ENCODE data around the gene ASB9. TPM values are rescaled to one million over a fixed set of nuclear protein-coding genes. Genes with fewer than 3 reads are reported as not detected.
"Not testable (repeated sequence)": the region's sequence is repeated elsewhere in the genome, so short reads cannot be mapped to it uniquely, and the experiment has no call there.

ASB9 gene
- polyA plus RNA-seq, 4 donors: 0.54 to 3.4 (median 1.7) TPM

DNA sequence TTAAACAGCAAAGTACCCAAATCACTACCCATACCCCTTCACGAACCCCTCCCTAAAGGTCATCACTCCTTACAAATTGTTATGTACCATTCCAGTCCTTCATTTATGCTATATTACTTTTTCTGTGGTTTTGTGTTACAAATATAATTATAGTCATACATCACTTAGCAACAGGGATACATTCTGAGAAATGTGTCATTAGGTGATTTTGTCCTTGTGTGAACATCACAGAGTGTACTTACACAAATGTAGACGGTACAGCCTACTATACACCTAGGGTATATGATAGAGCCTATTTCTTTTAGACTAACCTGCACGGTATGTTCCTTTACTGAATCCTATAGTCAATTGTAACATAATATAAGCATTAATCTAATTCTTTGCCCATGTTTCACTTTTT lies 61.9 kb downstream of the ASB9 start:
- FAIRE-seq: no peak
- peaks cover 0 to 3% (median 0%) of the 10 kb centered on the region in 3 donors for H3K27me3 ChIP-seq (ENCODE audit: control insufficient read depth in 3 of 3, insufficient read depth in 3 of 3, low read length in 3 of 3)
- WGBS, 3 donors: 76 to 91% (median 82%) methylated on average over 3 of the region's 3 CpGs

DNA sequence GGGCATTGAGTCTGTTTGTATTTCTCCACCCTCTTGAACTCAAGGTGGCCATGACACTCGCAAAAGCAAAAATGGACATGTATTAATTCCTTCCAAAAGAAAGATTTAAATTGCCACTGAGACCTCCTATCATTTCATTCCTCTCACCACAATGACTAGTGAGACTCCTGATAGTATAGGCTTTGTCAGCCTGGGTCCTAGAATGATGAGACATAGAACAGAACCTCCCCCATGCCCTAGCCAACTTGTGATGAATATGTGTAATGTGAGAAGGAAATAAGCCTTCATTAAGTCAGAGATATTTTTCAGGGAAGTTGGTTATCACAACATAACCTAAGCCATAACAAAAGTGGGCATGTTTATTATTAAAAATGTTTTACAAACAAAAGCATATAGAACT lies 62.5 kb downstream of the ASB9 start:
- FAIRE-seq (no peak), DNase-seq (no peak)
- WGBS, 3 donors: 55 to 88% (median 84%) methylated on average over 1 of the region's 1 CpG
- Histone ChIP-seq H3K36me3 (ENCODE audit: control insufficient read depth in 3 of 3, insufficient read depth in 2 of 3, low read depth in 1 of 3, low read length in 3 of 3) (no peaks in the 10 kb centered on the region), H3K9me3 (ENCODE audit: control insufficient read depth in 2 of 2, insufficient read depth in 1 of 2, low read depth in 1 of 2, low read length in 1 of 2) (no peaks in the 10 kb centered on the region), H3K4me3 (ENCODE audit: low read depth in 1 of 3, low read length in 3 of 3) (no peak overlapping the region), H3K4me1 (ENCODE audit: control insufficient read depth in 3 of 3, insufficient read depth in 2 of 3, low read depth in 1 of 3, low read length in 2 of 3) (no peaks in the 10 kb centered on the region), H3K27ac (ENCODE audit: low read depth in 1 of 3, low read length in 2 of 3) (no peak overlapping the region), H3K27me3 (ENCODE audit: control insufficient read depth in 3 of 3, insufficient read depth in 3 of 3, low read length in 3 of 3) (peaks cover 0 to 3% (median 0%) of the 10 kb centered on the region in 3 donors)

More for the DNA sequence above, 61.9 kb downstream of the ASB9 start:
- no peaks in the 10 kb centered on the region for H3K9me3 ChIP-seq (ENCODE audit: control insufficient read depth in 2 of 2, insufficient read depth in 1 of 2, low read depth in 1 of 2, low read length in 1 of 2)
- no peak overlapping the region for H3K27ac ChIP-seq (ENCODE audit: low read depth in 1 of 3, low read length in 2 of 3)
- H3K4me3 ChIP-seq (ENCODE audit: low read depth in 1 of 3, low read length in 3 of 3): no peak overlapping the region
- no peak for DNase-seq
- no peaks in the 10 kb centered on the region for H3K4me1 ChIP-seq (ENCODE audit: control insufficient read depth in 3 of 3, insufficient read depth in 2 of 3, low read depth in 1 of 3, low read length in 2 of 3)
- no peaks in the 10 kb centered on the region for H3K36me3 ChIP-seq (ENCODE audit: control insufficient read depth in 3 of 3, insufficient read depth in 2 of 3, low read depth in 1 of 3, low read length in 3 of 3)

DNA sequence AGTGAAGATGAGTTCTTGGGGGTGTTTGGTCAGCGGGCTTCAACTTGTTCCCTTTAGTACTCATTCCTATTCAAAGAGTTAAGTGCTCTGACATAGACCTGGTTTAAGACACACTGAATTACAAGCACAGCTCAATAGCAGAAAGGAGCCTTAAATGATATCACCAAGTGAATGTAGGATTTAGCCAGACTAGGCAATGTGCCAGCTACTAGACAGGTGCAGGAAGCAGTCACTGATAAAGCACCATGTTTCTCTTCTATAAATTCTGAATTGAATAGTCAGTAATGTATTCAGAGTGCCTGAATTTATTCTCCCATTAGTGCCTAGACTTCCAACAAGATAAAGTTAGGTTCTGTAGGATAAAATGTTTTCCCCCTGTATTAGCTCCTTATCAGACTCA lies 63.6 kb downstream of the ASB9 start:
- H3K27me3 ChIP-seq (ENCODE audit: control insufficient read depth in 3 of 3, insufficient read depth in 3 of 3, low read length in 3 of 3): peaks cover 0 to 3% (median 0%) of the 10 kb centered on the region in 3 donors
- no peak overlapping the region for H3K27ac ChIP-seq (ENCODE audit: low read depth in 1 of 3, low read length in 2 of 3)
- no peaks in the 10 kb centered on the region for H3K9me3 ChIP-seq (ENCODE audit: control insufficient read depth in 2 of 2, insufficient read depth in 1 of 2, low read depth in 1 of 2, low read length in 1 of 2)
- DNase-seq: peak; percentile 5 to 9
- H3K36me3 ChIP-seq (ENCODE audit: control insufficient read depth in 3 of 3, insufficient read depth in 2 of 3, low read depth in 1 of 3, low read length in 3 of 3): no peaks in the 10 kb centered on the region
- FAIRE-seq: no peak
- H3K4me3 ChIP-seq (ENCODE audit: low read depth in 1 of 3, low read length in 3 of 3): no peak overlapping the region
- WGBS, 3 donors: 59 to 89% (median 63%) methylated on average over 1 of the region's 1 CpG
- H3K4me1 ChIP-seq (ENCODE audit: control insufficient read depth in 3 of 3, insufficient read depth in 2 of 3, low read depth in 1 of 3, low read length in 2 of 3): no peaks in the 10 kb centered on the region

DNA sequence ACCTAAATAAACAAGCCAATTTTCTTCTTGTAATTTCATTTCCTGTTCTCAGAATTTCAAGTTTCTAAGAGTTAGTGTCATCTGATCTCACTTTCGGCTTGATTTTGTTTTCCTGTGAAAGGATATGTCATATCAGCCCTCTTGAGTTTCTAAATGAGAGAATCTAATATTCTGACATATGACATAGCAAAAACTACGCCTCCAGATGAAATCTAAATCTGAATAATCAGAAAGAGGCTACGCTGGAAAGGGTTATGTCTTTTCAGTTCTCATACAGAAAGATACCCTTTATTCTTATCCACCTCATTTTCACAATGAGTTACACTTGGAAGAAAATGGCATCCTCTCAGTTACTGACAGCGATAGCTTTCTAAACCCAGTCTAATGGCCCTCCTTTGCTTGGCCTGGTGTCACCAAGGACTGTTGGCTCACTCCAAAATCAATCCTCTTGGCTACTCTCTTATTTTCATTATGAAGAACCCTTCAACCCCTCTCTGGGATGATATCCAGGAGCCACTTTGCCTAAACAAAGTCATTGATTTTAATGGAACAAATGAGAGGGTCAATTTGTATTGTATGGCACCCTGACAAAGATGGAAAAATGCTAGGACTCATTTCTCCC lies 65.6 kb downstream of the ASB9 start:
- Histone ChIP-seq H3K4me3 (ENCODE audit: low read depth in 1 of 3, low read length in 3 of 3) (no peak overlapping the region), H3K36me3 (ENCODE audit: control insufficient read depth in 3 of 3, insufficient read depth in 2 of 3, low read depth in 1 of 3, low read length in 3 of 3) (no peaks in the 10 kb centered on the region), H3K4me1 (ENCODE audit: control insufficient read depth in 3 of 3, insufficient read depth in 2 of 3, low read depth in 1 of 3, low read length in 2 of 3) (no peaks in the 10 kb centered on the region), H3K27ac (ENCODE audit: low read depth in 1 of 3, low read length in 2 of 3) (no peak overlapping the region), H3K9me3 (ENCODE audit: control insufficient read depth in 2 of 2, insufficient read depth in 1 of 2, low read depth in 1 of 2, low read length in 1 of 2) (no peaks in the 10 kb centered on the region), H3K27me3 (ENCODE audit: control insufficient read depth in 3 of 3, insufficient read depth in 3 of 3, low read length in 3 of 3) (peaks cover 0 to 3% (median 0%) of the 10 kb centered on the region in 3 donors)
- peak in 1 of 2 donors; percentile 2 for DNase-seq
- no peak for FAIRE-seq
- WGBS, 3 donors: 59 to 84% (median 65%) methylated on average over 4 of the region's 4 CpGs

DNA sequence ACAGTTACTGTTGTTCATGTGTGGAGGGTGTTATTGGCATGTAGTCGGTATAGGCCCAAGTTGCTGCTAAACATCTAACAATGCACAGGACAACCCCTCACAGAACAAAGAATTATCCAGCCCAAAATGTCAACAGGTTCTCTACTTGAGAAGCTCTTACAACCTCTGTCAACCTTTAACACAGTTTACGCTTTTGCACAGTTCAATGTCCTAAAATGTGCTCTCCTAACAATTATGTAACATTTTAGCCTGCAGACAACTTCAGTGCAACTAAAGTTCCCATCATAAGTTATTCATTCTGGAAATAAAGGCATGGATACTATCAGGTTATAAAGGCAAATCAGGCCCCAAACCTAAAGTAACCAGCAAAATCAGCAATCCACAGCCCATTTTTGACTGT lies 66.2 kb downstream of the ASB9 start:
- DNase-seq (no peak), FAIRE-seq (no peak)
- WGBS, 3 donors: 76 to 92% (median 81%) methylated on average over 2 of the region's 2 CpGs
- H3K4me3 ChIP-seq (ENCODE audit: low read depth in 1 of 3, low read length in 3 of 3): no peak overlapping the region
- H3K27ac ChIP-seq (ENCODE audit: low read depth in 1 of 3, low read length in 2 of 3): no peak overlapping the region
- H3K9me3 ChIP-seq (ENCODE audit: control insufficient read depth in 2 of 2, insufficient read depth in 1 of 2, low read depth in 1 of 2, low read length in 1 of 2): no peaks in the 10 kb centered on the region
- H3K4me1 ChIP-seq (ENCODE audit: control insufficient read depth in 3 of 3, insufficient read depth in 2 of 3, low read depth in 1 of 3, low read length in 2 of 3): no peaks in the 10 kb centered on the region
- H3K27me3 ChIP-seq (ENCODE audit: control insufficient read depth in 3 of 3, insufficient read depth in 3 of 3, low read length in 3 of 3): peaks cover 0 to 3% (median 0%) of the 10 kb centered on the region in 3 donors
- no peaks in the 10 kb centered on the region for H3K36me3 ChIP-seq (ENCODE audit: control insufficient read depth in 3 of 3, insufficient read depth in 2 of 3, low read depth in 1 of 3, low read length in 3 of 3)

DNA sequence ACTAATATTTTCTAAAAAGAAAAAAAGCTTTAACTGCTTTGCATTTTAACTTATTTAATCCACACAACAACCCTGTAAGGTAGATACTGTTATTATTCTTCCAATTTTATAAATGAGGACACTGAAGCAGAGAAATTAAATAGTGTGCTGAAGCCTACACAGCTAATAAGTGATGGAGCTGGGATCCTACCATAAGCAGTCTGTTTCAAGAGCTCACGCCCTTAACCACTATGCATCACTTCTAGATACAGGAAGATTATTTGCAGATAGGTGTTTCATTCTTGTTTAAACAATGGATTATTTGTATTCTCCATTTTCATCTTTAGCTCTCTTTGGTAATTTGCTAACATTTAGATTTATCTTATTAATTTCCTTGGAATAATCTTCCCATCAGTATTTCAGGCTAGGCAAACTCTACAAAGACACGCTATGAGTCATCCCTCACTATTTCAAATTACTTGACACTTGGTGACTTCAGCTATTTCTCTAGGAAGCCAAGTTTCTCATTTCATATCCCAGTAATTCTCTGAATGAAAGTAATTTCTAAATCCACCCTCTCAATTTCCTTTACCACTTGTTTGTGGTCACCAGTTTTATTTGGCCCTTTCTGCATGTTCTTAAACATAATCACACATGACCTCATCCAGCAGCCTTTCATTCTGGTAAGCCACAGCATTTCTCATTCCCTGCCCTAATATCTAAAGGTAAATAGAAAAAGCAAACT lies 67.3 kb downstream of the ASB9 start:
- no peak for FAIRE-seq
- DNase-seq: no peak
- 71 to 83% (median 79%) methylated on average over 2 of the region's 2 CpGs for WGBS, 3 donors

DNA sequence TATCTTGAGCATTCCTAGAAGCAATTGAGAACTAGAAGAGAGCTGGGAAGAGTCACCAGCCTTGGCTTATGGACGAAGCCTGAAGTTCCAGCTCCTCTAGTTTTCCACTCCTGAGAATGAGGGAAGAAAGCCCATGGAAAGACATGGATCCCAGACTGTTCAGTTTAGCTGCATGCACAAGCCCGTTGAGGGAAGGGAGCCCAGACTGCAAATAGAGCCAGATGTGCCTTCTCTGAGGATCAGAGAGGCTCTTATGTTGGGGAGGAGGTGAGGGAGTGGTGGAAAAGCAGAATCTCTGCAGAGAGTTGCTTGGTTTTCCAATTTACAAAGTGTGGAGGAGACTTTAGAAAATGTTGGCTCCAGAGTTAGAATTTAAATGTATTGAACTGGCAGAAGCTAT lies 69.0 kb downstream of the ASB9 start:
- no peaks in the 10 kb centered on the region for H3K9me3 ChIP-seq (ENCODE audit: control insufficient read depth in 2 of 2, insufficient read depth in 1 of 2, low read depth in 1 of 2, low read length in 1 of 2)
- no peak overlapping the region for H3K4me3 ChIP-seq (ENCODE audit: low read depth in 1 of 3, low read length in 3 of 3)
- H3K4me1 ChIP-seq (ENCODE audit: control insufficient read depth in 3 of 3, insufficient read depth in 2 of 3, low read depth in 1 of 3, low read length in 2 of 3): no peaks in the 10 kb centered on the region
- peaks cover 0 to 3% (median 0%) of the 10 kb centered on the region in 3 donors for H3K27me3 ChIP-seq (ENCODE audit: control insufficient read depth in 3 of 3, insufficient read depth in 3 of 3, low read length in 3 of 3)
- 52 to 76% (median 66%) methylated on average over 2 of the region's 2 CpGs for WGBS, 3 donors
- no peak for DNase-seq
- no peak for FAIRE-seq
- no peaks in the 10 kb centered on the region for H3K36me3 ChIP-seq (ENCODE audit: control insufficient read depth in 3 of 3, insufficient read depth in 2 of 3, low read depth in 1 of 3, low read length in 3 of 3)
- H3K27ac ChIP-seq (ENCODE audit: low read depth in 1 of 3, low read length in 2 of 3): no peak overlapping the region

More for the DNA sequence above, 67.3 kb downstream of the ASB9 start:
- Histone ChIP-seq H3K27me3 (ENCODE audit: control insufficient read depth in 3 of 3, insufficient read depth in 3 of 3, low read length in 3 of 3) (peaks cover 0 to 3% (median 0%) of the 10 kb centered on the region in 3 donors), H3K9me3 (ENCODE audit: control insufficient read depth in 2 of 2, insufficient read depth in 1 of 2, low read depth in 1 of 2, low read length in 1 of 2) (no peaks in the 10 kb centered on the region), H3K4me3 (ENCODE audit: low read depth in 1 of 3, low read length in 3 of 3) (no peak overlapping the region), H3K4me1 (ENCODE audit: control insufficient read depth in 3 of 3, insufficient read depth in 2 of 3, low read depth in 1 of 3, low read length in 2 of 3) (no peaks in the 10 kb centered on the region), H3K27ac (ENCODE audit: low read depth in 1 of 3, low read length in 2 of 3) (no peak overlapping the region), H3K36me3 (ENCODE audit: control insufficient read depth in 3 of 3, insufficient read depth in 2 of 3, low read depth in 1 of 3, low read length in 3 of 3) (no peaks in the 10 kb centered on the region)

DNA sequence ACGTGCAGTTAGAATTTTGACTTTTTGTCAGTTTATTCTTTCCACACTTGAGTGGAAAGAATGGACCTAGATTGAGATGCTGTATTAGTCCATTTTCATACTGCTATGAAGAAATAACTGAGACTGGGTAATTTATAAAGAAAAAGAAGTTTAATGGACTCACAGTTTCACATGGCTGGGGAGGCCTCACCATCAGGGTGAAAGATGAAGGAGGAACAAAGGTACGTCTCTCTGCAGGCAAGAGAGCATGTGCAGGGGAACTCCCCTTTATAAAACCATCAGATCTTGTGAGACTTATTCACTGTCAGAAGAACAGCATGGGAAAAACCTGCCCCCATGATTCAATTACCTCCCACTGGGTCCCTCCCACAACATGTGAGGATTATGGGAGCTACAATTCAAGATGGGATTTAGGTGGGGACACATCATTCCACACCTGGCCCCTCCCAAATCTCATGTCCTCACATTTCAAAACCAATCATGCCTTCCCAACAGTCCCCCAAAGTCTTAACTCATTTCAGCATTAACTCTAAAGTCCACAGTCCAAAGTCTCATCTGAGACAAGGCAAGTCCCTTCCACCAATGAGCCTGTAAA lies 71.2 kb downstream of the ASB9 start:
- H3K9me3 ChIP-seq (ENCODE audit: control insufficient read depth in 2 of 2, insufficient read depth in 1 of 2, low read depth in 1 of 2, low read length in 1 of 2); H3K27me3 ChIP-seq (ENCODE audit: control insufficient read depth in 3 of 3, insufficient read depth in 3 of 3, low read length in 3 of 3); H3K36me3 ChIP-seq (ENCODE audit: control insufficient read depth in 3 of 3, insufficient read depth in 2 of 3, low read depth in 1 of 3, low read length in 3 of 3); FAIRE-seq; H3K27ac ChIP-seq (ENCODE audit: low read depth in 1 of 3, low read length in 2 of 3); H3K4me1 ChIP-seq (ENCODE audit: control insufficient read depth in 3 of 3, insufficient read depth in 2 of 3, low read depth in 1 of 3, low read length in 2 of 3); H3K4me3 ChIP-seq (ENCODE audit: low read depth in 1 of 3, low read length in 3 of 3); DNase-seq: not testable (repeated sequence)
- 72 to 91% (median 88%) methylated on average over 2 of the region's 2 CpGs for WGBS, 3 donors

All from small intestine (tissue), 7 donors.